Measurements from ENCODE around the gene CSTPP1.

CSTPP1 gene

DNA sequence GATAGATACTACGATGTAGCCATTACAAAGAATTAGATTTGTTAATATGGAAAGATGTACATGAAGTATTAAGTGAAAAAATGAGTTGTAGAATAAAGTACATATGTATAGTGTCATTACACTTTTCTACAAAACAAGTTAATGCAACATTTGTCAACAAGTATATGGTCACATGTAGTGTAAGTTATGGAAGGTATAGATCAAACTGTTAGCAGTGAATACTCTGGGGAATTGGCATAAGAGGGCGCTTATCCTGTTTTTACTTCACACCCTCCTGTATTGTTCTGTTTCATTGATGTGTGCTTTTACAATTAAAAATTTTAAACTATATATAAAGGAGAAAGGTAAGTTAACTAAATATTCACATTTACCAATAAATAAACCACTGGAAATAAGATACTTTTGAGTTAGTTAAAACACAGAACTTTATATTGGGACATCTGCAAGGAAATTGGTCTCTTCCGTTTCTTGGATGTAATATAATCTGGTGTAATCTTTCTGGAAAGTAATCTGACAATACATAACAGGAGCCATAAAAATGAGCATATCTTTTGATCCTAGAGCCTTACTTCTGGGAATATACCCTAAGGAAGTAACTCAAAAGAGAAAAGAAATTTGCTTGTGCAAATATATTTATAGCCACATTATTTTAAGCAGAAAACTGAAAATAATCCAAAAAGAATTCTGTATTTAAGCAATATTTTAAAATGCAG, 34.5 kb downstream of the CSTPP1 start (continued):
- TF ChIP-seq, protein P1, sequence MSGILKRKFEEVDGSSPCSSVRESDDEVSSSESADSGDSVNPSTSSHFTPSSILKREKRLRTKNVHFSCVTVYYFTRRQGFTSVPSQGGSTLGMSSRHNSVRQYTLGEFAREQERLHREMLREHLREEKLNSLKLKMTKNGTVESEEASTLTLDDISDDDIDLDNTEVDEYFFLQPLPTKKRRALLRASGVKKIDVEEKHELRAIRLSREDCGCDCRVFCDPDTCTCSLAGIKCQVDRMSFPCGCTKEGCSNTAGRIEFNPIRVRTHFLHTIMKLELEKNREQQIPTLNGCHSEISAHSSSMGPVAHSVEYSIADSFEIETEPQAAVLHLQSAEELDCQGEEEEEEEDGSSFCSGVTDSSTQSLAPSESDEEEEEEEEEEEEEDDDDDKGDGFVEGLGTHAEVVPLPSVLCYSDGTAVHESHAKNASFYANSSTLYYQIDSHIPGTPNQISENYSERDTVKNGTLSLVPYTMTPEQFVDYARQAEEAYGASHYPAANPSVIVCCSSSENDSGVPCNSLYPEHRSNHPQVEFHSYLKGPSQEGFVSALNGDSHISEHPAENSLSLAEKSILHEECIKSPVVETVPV (CRISPR knock-in tag; IDR thresholded peaks at IDR 0.05), result no peak

DNA sequence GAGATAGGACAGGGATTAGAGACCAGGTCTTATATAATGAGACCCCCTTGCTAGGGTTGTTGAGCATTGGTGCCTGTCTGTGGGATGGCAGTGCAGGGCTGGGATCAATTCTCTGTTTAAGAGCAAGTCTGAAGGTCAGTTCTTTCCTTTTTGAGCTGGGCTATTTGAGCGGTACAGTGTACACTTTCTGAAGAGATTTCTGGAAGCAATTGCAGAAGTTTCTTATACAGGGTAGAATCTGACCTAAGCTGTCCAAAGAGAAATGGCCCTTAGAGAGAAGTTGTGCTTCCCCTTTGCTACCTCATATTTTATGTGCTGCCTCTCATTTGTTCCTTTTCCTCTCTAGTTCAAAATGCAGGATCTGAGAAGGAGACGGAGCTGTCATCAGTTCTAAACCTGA, 35.8 kb downstream of the CSTPP1 start:
- no peak for ATAC-seq
- TF ChIP-seq, protein P2, sequence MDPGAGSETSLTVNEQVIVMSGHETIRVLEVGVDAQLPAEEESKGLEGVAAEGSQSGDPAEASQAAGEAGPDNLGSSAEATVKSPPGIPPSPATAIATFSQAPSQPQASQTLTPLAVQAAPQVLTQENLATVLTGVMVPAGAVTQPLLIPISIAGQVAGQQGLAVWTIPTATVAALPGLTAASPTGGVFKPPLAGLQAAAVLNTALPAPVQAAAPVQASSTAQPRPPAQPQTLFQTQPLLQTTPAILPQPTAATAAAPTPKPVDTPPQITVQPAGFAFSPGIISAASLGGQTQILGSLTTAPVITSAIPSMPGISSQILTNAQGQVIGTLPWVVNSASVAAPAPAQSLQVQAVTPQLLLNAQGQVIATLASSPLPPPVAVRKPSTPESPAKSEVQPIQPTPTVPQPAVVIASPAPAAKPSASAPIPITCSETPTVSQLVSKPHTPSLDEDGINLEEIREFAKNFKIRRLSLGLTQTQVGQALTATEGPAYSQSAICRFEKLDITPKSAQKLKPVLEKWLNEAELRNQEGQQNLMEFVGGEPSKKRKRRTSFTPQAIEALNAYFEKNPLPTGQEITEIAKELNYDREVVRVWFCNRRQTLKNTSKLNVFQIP (CRISPR knock-in tag; IDR thresholded peaks at IDR 0.05; ENCODE audit: borderline replicate concordance, low read depth), result no peak
- TF ChIP-seq RARB (CRISPR knock-in tag; IDR thresholded peaks at IDR 0.05), result no peak
- TF ChIP-seq, protein P3, sequence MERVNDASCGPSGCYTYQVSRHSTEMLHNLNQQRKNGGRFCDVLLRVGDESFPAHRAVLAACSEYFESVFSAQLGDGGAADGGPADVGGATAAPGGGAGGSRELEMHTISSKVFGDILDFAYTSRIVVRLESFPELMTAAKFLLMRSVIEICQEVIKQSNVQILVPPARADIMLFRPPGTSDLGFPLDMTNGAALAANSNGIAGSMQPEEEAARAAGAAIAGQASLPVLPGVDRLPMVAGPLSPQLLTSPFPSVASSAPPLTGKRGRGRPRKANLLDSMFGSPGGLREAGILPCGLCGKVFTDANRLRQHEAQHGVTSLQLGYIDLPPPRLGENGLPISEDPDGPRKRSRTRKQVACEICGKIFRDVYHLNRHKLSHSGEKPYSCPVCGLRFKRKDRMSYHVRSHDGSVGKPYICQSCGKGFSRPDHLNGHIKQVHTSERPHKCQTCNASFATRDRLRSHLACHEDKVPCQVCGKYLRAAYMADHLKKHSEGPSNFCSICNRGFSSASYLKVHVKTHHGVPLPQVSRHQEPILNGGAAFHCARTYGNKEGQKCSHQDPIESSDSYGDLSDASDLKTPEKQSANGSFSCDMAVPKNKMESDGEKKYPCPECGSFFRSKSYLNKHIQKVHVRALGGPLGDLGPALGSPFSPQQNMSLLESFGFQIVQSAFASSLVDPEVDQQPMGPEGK (CRISPR knock-in tag; IDR thresholded peaks at IDR 0.05; ENCODE audit: borderline replicate concordance), result no peak
- no peak for TF ChIP-seq ZNF8 (CRISPR knock-in tag; IDR thresholded peaks at IDR 0.05)
- TF ChIP-seq TCF4 (CRISPR knock-in tag; IDR thresholded peaks at IDR 0.05; ENCODE audit: borderline replicate concordance), result no peak

DNA sequence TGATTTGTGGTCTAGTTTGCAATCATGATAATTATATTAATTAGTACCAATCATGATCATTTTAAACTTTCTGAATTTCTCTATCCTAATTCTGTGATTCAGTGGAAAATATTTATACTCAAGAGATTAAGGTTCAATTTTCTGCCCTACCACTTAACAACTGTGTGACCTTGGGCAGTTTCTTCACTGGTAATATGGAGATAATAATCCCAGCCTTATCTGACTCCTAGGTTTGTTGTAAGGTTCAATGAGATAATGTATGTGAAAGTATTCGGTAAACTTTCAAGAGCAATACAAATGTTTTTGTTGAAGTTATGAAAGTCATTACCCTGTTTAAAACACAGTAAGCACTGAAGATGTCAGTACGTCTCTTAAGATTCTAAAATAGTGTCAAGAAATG, 36.3 kb downstream of the CSTPP1 start:
- TF ChIP-seq ZNF565 (CRISPR knock-in tag; conservative IDR thresholded peaks at IDR 0.05; ENCODE audit: low read depth), result no peak
- TF ChIP-seq RARB (CRISPR knock-in tag; IDR thresholded peaks at IDR 0.05), result no peak
- no peak for TF ChIP-seq ZFP30 (CRISPR knock-in tag; IDR thresholded peaks at IDR 0.05)
- no peak for TF ChIP-seq CSDC2 (CRISPR knock-in tag; IDR thresholded peaks at IDR 0.05)
- TF ChIP-seq ESRRG (CRISPR knock-in tag; IDR thresholded peaks at IDR 0.05), result no peak
- TF ChIP-seq OSR1 (CRISPR knock-in tag; IDR thresholded peaks at IDR 0.05), result no peak
- no peak for TF ChIP-seq ZFP3 (CRISPR knock-in tag; IDR thresholded peaks at IDR 0.05)
- no peak for ATAC-seq

DNA sequence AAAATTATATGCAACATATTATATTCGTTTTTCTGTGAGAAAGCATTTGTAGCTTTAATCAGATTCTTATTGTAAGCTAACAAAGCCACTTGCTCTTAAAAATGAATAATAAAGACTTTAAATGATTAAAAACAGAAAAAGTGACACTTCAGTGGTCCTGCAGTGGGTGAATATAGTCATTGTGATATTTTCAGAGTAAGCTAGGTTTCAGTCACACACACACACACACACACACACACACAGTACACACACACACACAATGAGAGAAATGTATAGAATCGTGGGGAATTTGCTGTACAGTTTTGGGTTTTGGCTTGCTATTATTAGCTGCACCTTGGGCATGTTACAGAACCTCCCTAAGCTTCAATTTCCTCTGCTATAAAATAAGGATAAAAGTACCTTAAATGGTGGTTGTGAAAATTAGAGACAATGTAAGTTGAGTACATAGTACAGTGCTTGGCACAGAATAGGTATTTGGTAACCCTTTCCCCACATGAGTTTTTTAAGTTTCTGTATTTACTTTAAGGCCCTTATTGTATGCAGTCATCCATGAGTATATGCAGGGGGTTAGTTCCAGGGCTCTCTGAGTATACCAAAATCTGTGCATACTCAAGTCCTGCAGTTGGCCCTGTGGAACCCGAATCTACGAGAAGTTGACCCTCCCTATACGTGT, 39.8 kb downstream of the CSTPP1 start:
- no peak for ATAC-seq
- TF ChIP-seq, protein P2 (CRISPR knock-in tag; IDR thresholded peaks at IDR 0.05; ENCODE audit: borderline replicate concordance, low read depth), result no peak
- TF ChIP-seq RARB (CRISPR knock-in tag; IDR thresholded peaks at IDR 0.05), result no peak
- no peak for TF ChIP-seq ARNTL (CRISPR knock-in tag; IDR thresholded peaks at IDR 0.05; ENCODE audit: borderline replicate concordance, low read depth)
- TF ChIP-seq ZFP30 (CRISPR knock-in tag; IDR thresholded peaks at IDR 0.05), result no peak
- TF ChIP-seq, protein P1 (CRISPR knock-in tag; IDR thresholded peaks at IDR 0.05), result no peak
- TF ChIP-seq ZNF70 (CRISPR knock-in tag; IDR thresholded peaks at IDR 0.05), result no peak
- no peak for TF ChIP-seq PPARA (CRISPR knock-in tag; IDR thresholded peaks at IDR 0.05; ENCODE audit: borderline replicate concordance)
- TF ChIP-seq ZNF565 (CRISPR knock-in tag; conservative IDR thresholded peaks at IDR 0.05; ENCODE audit: low read depth), result no peak
- no peak for TF ChIP-seq CSDC2 (CRISPR knock-in tag; IDR thresholded peaks at IDR 0.05)
- TF ChIP-seq, protein P4, sequence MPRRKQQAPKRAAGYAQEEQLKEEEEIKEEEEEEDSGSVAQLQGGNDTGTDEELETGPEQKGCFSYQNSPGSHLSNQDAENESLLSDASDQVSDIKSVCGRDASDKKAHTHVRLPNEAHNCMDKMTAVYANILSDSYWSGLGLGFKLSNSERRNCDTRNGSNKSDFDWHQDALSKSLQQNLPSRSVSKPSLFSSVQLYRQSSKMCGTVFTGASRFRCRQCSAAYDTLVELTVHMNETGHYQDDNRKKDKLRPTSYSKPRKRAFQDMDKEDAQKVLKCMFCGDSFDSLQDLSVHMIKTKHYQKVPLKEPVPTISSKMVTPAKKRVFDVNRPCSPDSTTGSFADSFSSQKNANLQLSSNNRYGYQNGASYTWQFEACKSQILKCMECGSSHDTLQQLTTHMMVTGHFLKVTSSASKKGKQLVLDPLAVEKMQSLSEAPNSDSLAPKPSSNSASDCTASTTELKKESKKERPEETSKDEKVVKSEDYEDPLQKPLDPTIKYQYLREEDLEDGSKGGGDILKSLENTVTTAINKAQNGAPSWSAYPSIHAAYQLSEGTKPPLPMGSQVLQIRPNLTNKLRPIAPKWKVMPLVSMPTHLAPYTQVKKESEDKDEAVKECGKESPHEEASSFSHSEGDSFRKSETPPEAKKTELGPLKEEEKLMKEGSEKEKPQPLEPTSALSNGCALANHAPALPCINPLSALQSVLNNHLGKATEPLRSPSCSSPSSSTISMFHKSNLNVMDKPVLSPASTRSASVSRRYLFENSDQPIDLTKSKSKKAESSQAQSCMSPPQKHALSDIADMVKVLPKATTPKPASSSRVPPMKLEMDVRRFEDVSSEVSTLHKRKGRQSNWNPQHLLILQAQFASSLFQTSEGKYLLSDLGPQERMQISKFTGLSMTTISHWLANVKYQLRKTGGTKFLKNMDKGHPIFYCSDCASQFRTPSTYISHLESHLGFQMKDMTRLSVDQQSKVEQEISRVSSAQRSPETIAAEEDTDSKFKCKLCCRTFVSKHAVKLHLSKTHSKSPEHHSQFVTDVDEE (CRISPR knock-in tag; IDR thresholded peaks at IDR 0.05), result no peak
- TF ChIP-seq, protein P5, sequence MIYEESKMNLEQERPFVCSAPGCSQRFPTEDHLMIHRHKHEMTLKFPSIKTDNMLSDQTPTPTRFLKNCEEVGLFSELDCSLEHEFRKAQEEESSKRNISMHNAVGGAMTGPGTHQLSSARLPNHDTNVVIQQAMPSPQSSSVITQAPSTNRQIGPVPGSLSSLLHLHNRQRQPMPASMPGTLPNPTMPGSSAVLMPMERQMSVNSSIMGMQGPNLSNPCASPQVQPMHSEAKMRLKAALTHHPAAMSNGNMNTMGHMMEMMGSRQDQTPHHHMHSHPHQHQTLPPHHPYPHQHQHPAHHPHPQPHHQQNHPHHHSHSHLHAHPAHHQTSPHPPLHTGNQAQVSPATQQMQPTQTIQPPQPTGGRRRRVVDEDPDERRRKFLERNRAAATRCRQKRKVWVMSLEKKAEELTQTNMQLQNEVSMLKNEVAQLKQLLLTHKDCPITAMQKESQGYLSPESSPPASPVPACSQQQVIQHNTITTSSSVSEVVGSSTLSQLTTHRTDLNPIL (CRISPR knock-in tag; IDR thresholded peaks at IDR 0.05; ENCODE audit: low read depth), result no peak
- TF ChIP-seq, protein P3 (CRISPR knock-in tag; IDR thresholded peaks at IDR 0.05; ENCODE audit: borderline replicate concordance), result no peak
- TF ChIP-seq GLIS3 (CRISPR knock-in tag; IDR thresholded peaks at IDR 0.05), result no peak
- TF ChIP-seq BACH2 (CRISPR knock-in tag; IDR thresholded peaks at IDR 0.05; ENCODE audit: borderline replicate concordance), result no peak
- no peak for TF ChIP-seq ZNF8 (CRISPR knock-in tag; IDR thresholded peaks at IDR 0.05)
